Mesenchymal stem cell (in vitro differentiated cells and primary cell): Measurements from ENCODE around the gene TMEM185A.
"Not testable (repeated sequence)": the region's sequence is repeated elsewhere in the genome, so short reads cannot be mapped to it uniquely, and the experiment has no call there.

Source experiments
- DNase-seq: peaks from one replicate; pipeline ENCODE4 v3.0.0-alpha.2; 2013
- H2AFZ ChIP-seq: one replicate; pipeline ENCODE4 v1.6.1; 2013; ENCODE audit warnings: low read depth, mild to moderate bottlenecking, control low read depth, inconsistent platforms, low read length, moderate library complexity
- H2AK5ac ChIP-seq: 2 replicates; pipeline ENCODE4 v1.6.1; 2013; ENCODE audit warnings: low read length, moderate library complexity, mild to moderate bottlenecking, inconsistent platforms; ENCODE audit not compliant: severe bottlenecking
- H2BK120ac ChIP-seq: one replicate; pipeline ENCODE4 v1.6.1; 2013; ENCODE audit warnings: low read depth, mild to moderate bottlenecking, inconsistent platforms, low read length, moderate library complexity
- H2BK12ac ChIP-seq, 2 experiments: one replicate each; pipeline ENCODE4 v1.6.1; 2013; ENCODE audit warnings: inconsistent platforms in 2 of 2, low read length in 2 of 2, mild to moderate bottlenecking in 2 of 2, moderate library complexity in 2 of 2, control low read depth in 1 of 2
- H2BK15ac ChIP-seq: one replicate; pipeline ENCODE4 v1.6.1; 2013; ENCODE audit warnings: mild to moderate bottlenecking, low read depth, inconsistent platforms; ENCODE audit not compliant: poor library complexity, severe bottlenecking
- H2BK5ac ChIP-seq: 2 replicates; pipeline ENCODE4 v1.6.1; 2013; ENCODE audit warnings: low read depth, mild to moderate bottlenecking, low read length, control low read depth, inconsistent platforms; ENCODE audit not compliant: poor library complexity, severe bottlenecking
- H3K14ac ChIP-seq, 2 experiments: one replicate each; pipeline ENCODE4 v1.6.1; 2013; ENCODE audit warnings: inconsistent platforms in 2 of 2, low read length in 2 of 2, control low read depth in 1 of 2, mild to moderate bottlenecking in 1 of 2, moderate library complexity in 1 of 2
- H3K18ac ChIP-seq, 2 experiments: one replicate each; pipeline ENCODE4 v1.6.1; 2013; ENCODE audit warnings: inconsistent platforms in 2 of 2, low read length in 2 of 2, control low read depth in 1 of 2, low read depth in 1 of 2, mild to moderate bottlenecking in 1 of 2
- H3K23ac ChIP-seq, 2 experiments: one replicate each; pipeline ENCODE4 v1.6.1; 2013; ENCODE audit warnings: inconsistent platforms in 2 of 2, low read length in 2 of 2, mild to moderate bottlenecking in 2 of 2, moderate library complexity in 2 of 2, control low read depth in 1 of 2
- H3K27ac ChIP-seq: 2 replicates; pipeline ENCODE4 v1.5.1; 2013; ENCODE audit warnings: mild to moderate bottlenecking, moderate library complexity, low read length, control low read depth, inconsistent platforms; ENCODE audit not compliant: poor library complexity, severe bottlenecking
- H3K27me3 ChIP-seq, 2 experiments: 2 replicates each; pipeline versions ENCODE4 v1.6.1 to v1.7.0; 2013; ENCODE audit warnings: low read length in 2 of 2, mild to moderate bottlenecking in 2 of 2, moderate library complexity in 2 of 2, control low read depth in 1 of 2, inconsistent platforms in 1 of 2; ENCODE audit not compliant: control insufficient read depth in 1 of 2, insufficient read depth in 1 of 2
- H3K36me3 ChIP-seq, 2 experiments: 2 replicates each; pipeline versions ENCODE4 v1.6.1 to v1.7.0; 2013; ENCODE audit warnings: low read length in 2 of 2, control low read depth in 1 of 2, inconsistent platforms in 1 of 2, low read depth in 1 of 2, mild to moderate bottlenecking in 1 of 2; ENCODE audit not compliant: insufficient read depth in 2 of 2, control insufficient read depth in 1 of 2
- H3K4ac ChIP-seq, 2 experiments: one replicate each; pipeline ENCODE4 v1.6.1; 2013; ENCODE audit warnings: inconsistent platforms in 2 of 2, low read length in 2 of 2, mild to moderate bottlenecking in 2 of 2, moderate library complexity in 2 of 2, control low read depth in 1 of 2, low read depth in 1 of 2
- H3K4me1 ChIP-seq: 2 replicates; pipeline ENCODE4 v1.6.1; 2013; ENCODE audit warnings: low read depth, low read length, control low read depth; ENCODE audit not compliant: control insufficient read depth, insufficient read depth
- H3K4me2 ChIP-seq: 2 replicates; pipeline ENCODE4 v1.6.1; 2013; ENCODE audit warnings: low read length, mild to moderate bottlenecking, inconsistent platforms; ENCODE audit not compliant: poor library complexity, severe bottlenecking
- H3K4me3 ChIP-seq, 2 experiments: 2 replicates each; pipeline versions ENCODE4 v1.5.1 to v1.7.0; 2013; ENCODE audit warnings: low read length in 2 of 2, mild to moderate bottlenecking in 2 of 2, control low read depth in 1 of 2, low read depth in 1 of 2; ENCODE audit not compliant: insufficient read depth in 1 of 2
- H3K79me1 ChIP-seq: replicated peaks from 2 replicates; pipeline ENCODE4 v1.6.1; 2013; ENCODE audit warnings: mild to moderate bottlenecking, control low read depth, low read length, inconsistent platforms; ENCODE audit not compliant: poor library complexity, severe bottlenecking
- H3K9ac ChIP-seq: 2 replicates; pipeline ENCODE4 v1.7.0; 2013; ENCODE audit warnings: mild to moderate bottlenecking, low read length, moderate library complexity
- H3K9me3 ChIP-seq: 2 replicates; pipeline ENCODE4 v1.7.0; 2013; ENCODE audit warnings: mild to moderate bottlenecking, low read length; ENCODE audit not compliant: control insufficient read depth
- H4K8ac ChIP-seq: one replicate; pipeline ENCODE4 v1.6.1; 2013; ENCODE audit warnings: inconsistent platforms, mild to moderate bottlenecking, low read length, moderate library complexity
- H4K91ac ChIP-seq: one replicate; pipeline ENCODE4 v1.6.1; 2013; ENCODE audit warnings: mild to moderate bottlenecking, low read length, inconsistent platforms
- WGBS: methylation state at CpG from one replicate; pipeline ENCODE4 v1.1.7; 2013; ENCODE audit warnings: mixed read lengths; 5-methylcytosine and 5-hydroxymethylcytosine counted together

The TMEM185A gene

GRCh38 chrX:149628280-149628679 is 3.3 kb downstream of the TMEM185A start:
- H3K4me1 ChIP-seq, result peaks cover 7% of the 10 kb centered on the region
- 91% methylated on average over 3 of the region's 3 CpGs for WGBS
- no peak overlapping the region for H2BK5ac ChIP-seq
- H3K4ac ChIP-seq, result no peak overlapping the region
- H3K9me3 ChIP-seq, result no peaks in the 10 kb centered on the region
- H3K79me1 ChIP-seq, result peaks cover 3% of the 10 kb centered on the region
- no peak overlapping the region for H2BK120ac ChIP-seq
- no peak for DNase-seq
- H3K27me3 ChIP-seq, result peaks cover 0 to 14% of the 10 kb centered on the region in 2 experiments
- no peak overlapping the region for H3K4me3 ChIP-seq
- no peak overlapping the region for H3K9ac ChIP-seq
- no peak overlapping the region for H2AFZ ChIP-seq
- no peak overlapping the region for H4K8ac ChIP-seq
- H3K4me2 ChIP-seq, result no peak overlapping the region
- no peak overlapping the region for H2BK12ac ChIP-seq
- H3K23ac ChIP-seq, result no peak overlapping the region
- no peak overlapping the region for H4K91ac ChIP-seq
- no peak overlapping the region for H3K18ac ChIP-seq
- no peak overlapping the region for H2BK15ac ChIP-seq
- no peak overlapping the region for H2AK5ac ChIP-seq
- no peak overlapping the region for H3K14ac ChIP-seq
- H3K36me3 ChIP-seq, result no peaks in the 10 kb centered on the region
- no peak overlapping the region for H3K27ac ChIP-seq

- H3K27ac ChIP-seq, H3K23ac ChIP-seq, H2AK5ac ChIP-seq, H2BK12ac ChIP-seq, H2AFZ ChIP-seq, H2BK120ac ChIP-seq, H3K27me3 ChIP-seq, H2BK5ac ChIP-seq, H3K18ac ChIP-seq, H3K4me1 ChIP-seq, H4K91ac ChIP-seq, H4K8ac ChIP-seq, H2BK15ac ChIP-seq, H3K36me3 ChIP-seq, H3K79me1 ChIP-seq, H3K4me3 ChIP-seq, H3K9ac ChIP-seq, H3K9me3 ChIP-seq, H3K4ac ChIP-seq, H3K4me2 ChIP-seq, H3K14ac ChIP-seq: not testable (repeated sequence)
- peak; percentile 51 for DNase-seq
- WGBS, result 36% methylated on average over 7 of the region's 8 CpGs
Observed at GRCh38 chrX:149626829-149627228, 4.8 kb downstream of the TMEM185A start.

GRCh38 chrX:149619662-149620061 is 11.9 kb downstream of the TMEM185A start:
- H2BK12ac ChIP-seq, DNase-seq, H3K23ac ChIP-seq, H3K9ac ChIP-seq, H3K27ac ChIP-seq, H3K27me3 ChIP-seq, H3K14ac ChIP-seq, H4K91ac ChIP-seq, H4K8ac ChIP-seq, H3K4ac ChIP-seq, H3K18ac ChIP-seq, H3K4me3 ChIP-seq, H3K79me1 ChIP-seq, H3K9me3 ChIP-seq, H3K4me2 ChIP-seq, H3K4me1 ChIP-seq, H2BK120ac ChIP-seq, H2AFZ ChIP-seq, H2AK5ac ChIP-seq, H3K36me3 ChIP-seq, H2BK5ac ChIP-seq, H2BK15ac ChIP-seq: not testable (repeated sequence)
- no CpG with 5 or more reads among the region's 1 CpG for WGBS

GRCh38 chrX:149618871-149619270 is 12.7 kb downstream of the TMEM185A start:
- Histone ChIP-seq H3K18ac (no peak overlapping the region), H3K4me2 (no peak overlapping the region), H3K4ac (no peak overlapping the region), H3K27ac (no peak overlapping the region), H3K36me3 (no peaks in the 10 kb centered on the region), H3K9ac (no peak overlapping the region), H2AK5ac (no peak overlapping the region), H3K14ac (no peak overlapping the region), H2BK5ac (no peak overlapping the region), H2AFZ (no peak overlapping the region), H3K9me3 (no peaks in the 10 kb centered on the region), H3K79me1 (no peaks in the 10 kb centered on the region), H4K91ac (no peak overlapping the region), H2BK120ac (no peak overlapping the region), H2BK12ac (no peak overlapping the region), H2BK15ac (no peak overlapping the region), H4K8ac (no peak overlapping the region), H3K4me1 (no peaks in the 10 kb centered on the region), H3K27me3 (peaks cover 0 to 2% of the 10 kb centered on the region in 2 experiments), H3K23ac (no peak overlapping the region), H3K4me3 (no peak overlapping the region)
- WGBS, result no CpG with 5 or more reads among the region's 3 CpGs
- no peak for DNase-seq
